IMR-90 (cell line): Measurements from ENCODE around the gene TEAD1.

Experiments used
- MAZ ChIP-seq: IDR thresholded peaks from 2 replicates; pipeline ENCODE4 v1.6.1; 2012; ENCODE audit warnings: low read depth, mild to moderate bottlenecking, low read length, improper control_type of control experiment, moderate library complexity, borderline replicate concordance
- POLR2A ChIP-seq: IDR thresholded peaks from 2 replicates; pipeline ENCODE4 v1.6.1; 2012; ENCODE audit warnings: mild to moderate bottlenecking, low read depth, low read length

DNA sequence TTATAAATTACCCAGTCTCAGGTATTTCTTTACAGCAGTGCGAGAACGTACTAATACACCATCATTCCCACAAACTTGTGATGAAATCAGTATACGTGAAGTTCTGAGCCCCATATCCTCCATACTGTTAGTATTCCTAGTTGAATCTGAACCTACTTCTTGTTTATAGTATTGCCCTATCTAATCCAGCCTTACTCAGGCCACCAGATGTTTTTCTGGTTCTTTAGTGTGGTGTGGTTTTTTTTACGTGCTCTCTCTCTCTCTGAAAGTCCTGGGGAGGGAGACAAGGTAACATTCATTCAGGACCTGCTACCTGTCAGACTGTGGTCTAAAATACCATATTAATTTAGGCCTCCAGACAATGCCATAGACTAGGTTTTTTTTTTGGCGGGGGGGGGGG lies 47.6 kb upstream of the TEAD1 start:
- TF ChIP-seq POLR2A (no peak), MAZ (no peak)
